HEK293 (cell line): Measurements from ENCODE around the gene GAS2L2.

Experiments
- CTCF ChIA-PET: fragments of 350-600 bp; formaldehyde crosslinking; extraction: SDS; loops from one replicate; lab custom pipeline; 2021; ENCODE audit warnings: antibody characterized with exemption; lab: Yijun Ruan, JAX
- POLR2A ChIA-PET: fragments of 300-600 bp; formaldehyde crosslinking; extraction: SDS; loops from one replicate; lab custom pipeline; 2020; ENCODE audit warnings: antibody characterized with exemption, inconsistent platforms; lab: Yijun Ruan, JAX
- H3K27ac ChIP-seq: fragments of 200-500 bp; sonication (Bioruptor generic); 2 replicates; pipeline ENCODE4 v1.5.1; 2014; ENCODE audit warnings: low read depth, low read length, control low read depth, inconsistent platforms; ENCODE audit errors: extremely low read depth
- H3K36me3 ChIP-seq, 2 experiments: fragments of 200-500 bp in 1 of 2; sonication (Bioruptor generic) in 1 of 2; 1 replicate in 1 of 2; 2 replicates in 1 of 2; pipeline ENCODE4 v1.5.1; 2014 to 2017; ENCODE audit warnings: inconsistent platforms in 2 of 2, low read length in 2 of 2; ENCODE audit not compliant: control insufficient read depth in 2 of 2, insufficient read depth in 1 of 2
- H3K4me1 ChIP-seq: fragments of 200-500 bp; sonication (Bioruptor generic); 2 replicates; pipeline ENCODE4 v1.5.1; 2014; ENCODE audit warnings: mild to moderate bottlenecking, low read length, inconsistent platforms; ENCODE audit not compliant: control insufficient read depth, insufficient read depth
- H3K4me3 ChIP-seq: 2 replicates; pipeline ENCODE4 v1.5.1; 2011; ENCODE audit warnings: low read depth, mild to moderate bottlenecking, control low read depth, low read length, moderate library complexity
- H3K9me3 ChIP-seq: fragments of 200-500 bp; sonication (Bioruptor generic); 2 replicates; pipeline ENCODE4 v1.5.1; 2014; ENCODE audit warnings: low read depth, low read length, inconsistent platforms; ENCODE audit not compliant: control insufficient read depth, insufficient read depth
- HOXC10 ChIP-seq: sonication (generic); formaldehyde crosslinking; IDR thresholded peaks from 2 replicates; pipeline ENCODE4 v1.8.1; 2023; ENCODE audit warnings: mild to moderate bottlenecking, missing genetic modification reagents
- MYNN ChIP-seq: fragments of 450-650 bp; formaldehyde crosslinking; IDR thresholded peaks from 2 replicates; pipeline ENCODE4 v1.5.1; 2016; ENCODE audit warnings: missing biosample characterization, missing genetic modification characterization, borderline replicate concordance
- ZBTB20 ChIP-seq: fragments of 450-650 bp; formaldehyde crosslinking; IDR thresholded peaks from 2 replicates; pipeline ENCODE4 v1.5.1; 2016; ENCODE audit warnings: missing biosample characterization, missing genetic modification characterization
- ZFP41 ChIP-seq: fragments of 450-650 bp; formaldehyde crosslinking; IDR thresholded peaks from 2 replicates; pipeline ENCODE4 v1.5.1; 2016; ENCODE audit warnings: missing biosample characterization, missing genetic modification characterization, borderline replicate concordance
- ZNF10 ChIP-seq: fragments of 450-650 bp; formaldehyde crosslinking; IDR thresholded peaks from 2 replicates; pipeline ENCODE4 v1.5.1; 2017; ENCODE audit warnings: missing biosample characterization, missing genetic modification characterization
- ZNF155 ChIP-seq: fragments of 450-650 bp; formaldehyde crosslinking; IDR thresholded peaks from 2 replicates; pipeline ENCODE4 v1.5.1; 2016; ENCODE audit warnings: missing biosample characterization, missing genetic modification characterization
- ZNF184 ChIP-seq: fragments of 450-650 bp; IDR thresholded peaks from 2 replicates; pipeline ENCODE4 v1.5.1; 2018; ENCODE audit warnings: missing biosample characterization, mild to moderate bottlenecking, missing genetic modification characterization
- ZNF280C ChIP-seq: fragments of 450-650 bp; formaldehyde crosslinking; IDR thresholded peaks from 2 replicates; pipeline ENCODE4 v1.5.1; 2016; ENCODE audit warnings: missing biosample characterization, missing genetic modification characterization
- ZNF292 ChIP-seq: fragments of 450-650 bp; formaldehyde crosslinking; IDR thresholded peaks from 2 replicates; pipeline ENCODE4 v1.5.1; 2016; ENCODE audit warnings: low read depth, missing biosample characterization, missing genetic modification characterization, borderline replicate concordance
- ZNF391 ChIP-seq: fragments of 450-650 bp; formaldehyde crosslinking; IDR thresholded peaks from 2 replicates; pipeline ENCODE4 v1.5.1; 2016; ENCODE audit warnings: low read depth, missing biosample characterization, missing genetic modification characterization, borderline replicate concordance
- ZNF488 ChIP-seq: fragments of 450-650 bp; formaldehyde crosslinking; IDR thresholded peaks from 2 replicates; pipeline ENCODE4 v1.5.1; 2016; ENCODE audit warnings: missing biosample characterization, missing genetic modification characterization
- ZNF549 ChIP-seq: fragments of 450-650 bp; IDR thresholded peaks from 2 replicates; pipeline ENCODE4 v1.5.1; 2018; ENCODE audit warnings: missing biosample characterization, missing genetic modification characterization, mild to moderate bottlenecking, inconsistent platforms, moderate library complexity
- ZNF624 ChIP-seq: fragments of 450-650 bp; formaldehyde crosslinking; IDR thresholded peaks from 2 replicates; pipeline ENCODE4 v1.5.1; 2017; ENCODE audit warnings: missing biosample characterization, missing genetic modification characterization
- ZNF677 ChIP-seq: fragments of 450-650 bp; IDR thresholded peaks from 2 replicates; pipeline ENCODE4 v1.5.0; 2018; ENCODE audit warnings: missing biosample characterization, mild to moderate bottlenecking, missing genetic modification characterization, moderate library complexity
- ZNF76 ChIP-seq: fragments of 450-650 bp; formaldehyde crosslinking; IDR thresholded peaks from 2 replicates; pipeline ENCODE4; 2016; ENCODE audit warnings: low read depth, missing biosample characterization, missing genetic modification characterization, borderline replicate concordance
- ZNF837 ChIP-seq: fragments of 450-650 bp; formaldehyde crosslinking; IDR thresholded peaks from 2 replicates; pipeline ENCODE4 v1.5.1; 2016; ENCODE audit warnings: missing biosample characterization, missing genetic modification characterization
- ZXDB ChIP-seq: fragments of 450-650 bp; formaldehyde crosslinking; IDR thresholded peaks from 2 replicates; pipeline ENCODE4 v1.5.1; 2016; ENCODE audit warnings: missing biosample characterization, missing genetic modification characterization
- TF ChIP-seq, protein P1 (sequence below): fragments of 450-650 bp; formaldehyde crosslinking; IDR thresholded peaks from 2 replicates; pipeline ENCODE4 v1.5.1; 2016; ENCODE audit warnings: missing biosample characterization, missing genetic modification characterization
- TF ChIP-seq, protein P2 (sequence below): fragments of 450-650 bp; formaldehyde crosslinking; IDR thresholded peaks from 2 replicates; pipeline ENCODE4 v1.5.1; 2017; ENCODE audit warnings: missing biosample characterization, missing genetic modification characterization
- TF ChIP-seq, protein P3 (sequence below): fragments of 450-650 bp; formaldehyde crosslinking; IDR thresholded peaks from 2 replicates; pipeline ENCODE4 v1.5.1; 2017; ENCODE audit warnings: missing biosample characterization, mild to moderate bottlenecking, missing genetic modification characterization, moderate library complexity
- TF ChIP-seq, protein P4 (sequence below): fragments of 450-650 bp; formaldehyde crosslinking; IDR thresholded peaks from 2 replicates; pipeline ENCODE4 v1.5.1; 2016; ENCODE audit warnings: missing biosample characterization, missing genetic modification characterization
- TF ChIP-seq, protein P5 (sequence below): sonication (generic); formaldehyde crosslinking; IDR thresholded peaks from 2 replicates; pipeline ENCODE4 v1.8.1; 2022; ENCODE audit warnings: mild to moderate bottlenecking, moderate library complexity, missing genetic modification reagents

GAS2L2 gene

GRCh38 chr17:35765086-35765710 lies 12.2 kb upstream of the GAS2L2 start:
- no peak overlapping the region; the same call in 1 of the 2 replicates for H3K27ac ChIP-seq
- no peaks in the 10 kb centered on the region for H3K36me3 ChIP-seq
- H3K9me3 ChIP-seq = no peaks in the 10 kb centered on the region
- no peak overlapping the region for H3K4me3 ChIP-seq
- POLR2A ChIA-PET = interaction anchor here (1.2 to 2.5 kb wide), 6 partner anchors 23 to 392 kb away, joined by 3 to 85 read pairs (median 10); partner anchors contain the start of genes SLFN11 and TAF15
- TF ChIP-seq ZFP41 (tag by site-specific recombination) = no peak
- no peak for TF ChIP-seq ZNF624
- no peak for TF ChIP-seq HOXC10 (CRISPR knock-in tag)
- TF ChIP-seq, protein P1, sequence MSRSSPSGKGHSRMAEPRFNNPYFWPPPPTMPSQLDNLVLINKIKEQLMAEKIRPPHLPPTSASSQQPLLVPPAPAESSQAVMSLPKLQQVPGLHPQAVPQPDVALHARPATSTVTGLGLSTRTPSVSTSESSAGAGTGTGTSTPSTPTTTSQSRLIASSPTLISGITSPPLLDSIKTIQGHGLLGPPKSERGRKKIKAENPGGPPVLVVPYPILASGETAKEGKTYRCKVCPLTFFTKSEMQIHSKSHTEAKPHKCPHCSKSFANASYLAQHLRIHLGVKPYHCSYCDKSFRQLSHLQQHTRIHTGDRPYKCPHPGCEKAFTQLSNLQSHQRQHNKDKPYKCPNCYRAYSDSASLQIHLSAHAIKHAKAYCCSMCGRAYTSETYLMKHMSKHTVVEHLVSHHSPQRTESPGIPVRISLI = no peak
- TF ChIP-seq ZNF488 (tag by site-specific recombination) = no peak
- TF ChIP-seq, protein P2, sequence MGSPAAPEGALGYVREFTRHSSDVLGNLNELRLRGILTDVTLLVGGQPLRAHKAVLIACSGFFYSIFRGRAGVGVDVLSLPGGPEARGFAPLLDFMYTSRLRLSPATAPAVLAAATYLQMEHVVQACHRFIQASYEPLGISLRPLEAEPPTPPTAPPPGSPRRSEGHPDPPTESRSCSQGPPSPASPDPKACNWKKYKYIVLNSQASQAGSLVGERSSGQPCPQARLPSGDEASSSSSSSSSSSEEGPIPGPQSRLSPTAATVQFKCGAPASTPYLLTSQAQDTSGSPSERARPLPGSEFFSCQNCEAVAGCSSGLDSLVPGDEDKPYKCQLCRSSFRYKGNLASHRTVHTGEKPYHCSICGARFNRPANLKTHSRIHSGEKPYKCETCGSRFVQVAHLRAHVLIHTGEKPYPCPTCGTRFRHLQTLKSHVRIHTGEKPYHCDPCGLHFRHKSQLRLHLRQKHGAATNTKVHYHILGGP (tag by site-specific recombination) = no peak
- no peak for TF ChIP-seq MYNN (tag by site-specific recombination)
- no peak for TF ChIP-seq ZBTB20 (tag by site-specific recombination)
- TF ChIP-seq, protein P3, sequence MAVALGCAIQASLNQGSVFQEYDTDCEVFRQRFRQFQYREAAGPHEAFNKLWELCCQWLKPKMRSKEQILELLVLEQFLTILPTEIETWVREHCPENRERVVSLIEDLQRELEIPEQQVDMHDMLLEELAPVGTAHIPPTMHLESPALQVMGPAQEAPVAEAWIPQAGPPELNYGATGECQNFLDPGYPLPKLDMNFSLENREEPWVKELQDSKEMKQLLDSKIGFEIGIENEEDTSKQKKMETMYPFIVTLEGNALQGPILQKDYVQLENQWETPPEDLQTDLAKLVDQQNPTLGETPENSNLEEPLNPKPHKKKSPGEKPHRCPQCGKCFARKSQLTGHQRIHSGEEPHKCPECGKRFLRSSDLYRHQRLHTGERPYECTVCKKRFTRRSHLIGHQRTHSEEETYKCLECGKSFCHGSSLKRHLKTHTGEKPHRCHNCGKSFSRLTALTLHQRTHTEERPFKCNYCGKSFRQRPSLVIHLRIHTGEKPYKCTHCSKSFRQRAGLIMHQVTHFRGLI (tag by site-specific recombination) = no peak
- TF ChIP-seq ZNF677 = no peak
- no peak for TF ChIP-seq ZNF292 (tag by site-specific recombination)
- TF ChIP-seq ZNF10 (tag by site-specific recombination) = no peak
- CTCF ChIA-PET = interaction anchor here (1.0 to 6.2 kb wide), 15 partner anchors 12 to 381 kb away, joined by 3 to 118 read pairs (median 21); partner anchors contain the start of genes MMP28, RASL10B and TAF15
- H3K4me1 ChIP-seq = no peaks in the 10 kb centered on the region; the same call in 1 of the 2 replicates

DNA sequence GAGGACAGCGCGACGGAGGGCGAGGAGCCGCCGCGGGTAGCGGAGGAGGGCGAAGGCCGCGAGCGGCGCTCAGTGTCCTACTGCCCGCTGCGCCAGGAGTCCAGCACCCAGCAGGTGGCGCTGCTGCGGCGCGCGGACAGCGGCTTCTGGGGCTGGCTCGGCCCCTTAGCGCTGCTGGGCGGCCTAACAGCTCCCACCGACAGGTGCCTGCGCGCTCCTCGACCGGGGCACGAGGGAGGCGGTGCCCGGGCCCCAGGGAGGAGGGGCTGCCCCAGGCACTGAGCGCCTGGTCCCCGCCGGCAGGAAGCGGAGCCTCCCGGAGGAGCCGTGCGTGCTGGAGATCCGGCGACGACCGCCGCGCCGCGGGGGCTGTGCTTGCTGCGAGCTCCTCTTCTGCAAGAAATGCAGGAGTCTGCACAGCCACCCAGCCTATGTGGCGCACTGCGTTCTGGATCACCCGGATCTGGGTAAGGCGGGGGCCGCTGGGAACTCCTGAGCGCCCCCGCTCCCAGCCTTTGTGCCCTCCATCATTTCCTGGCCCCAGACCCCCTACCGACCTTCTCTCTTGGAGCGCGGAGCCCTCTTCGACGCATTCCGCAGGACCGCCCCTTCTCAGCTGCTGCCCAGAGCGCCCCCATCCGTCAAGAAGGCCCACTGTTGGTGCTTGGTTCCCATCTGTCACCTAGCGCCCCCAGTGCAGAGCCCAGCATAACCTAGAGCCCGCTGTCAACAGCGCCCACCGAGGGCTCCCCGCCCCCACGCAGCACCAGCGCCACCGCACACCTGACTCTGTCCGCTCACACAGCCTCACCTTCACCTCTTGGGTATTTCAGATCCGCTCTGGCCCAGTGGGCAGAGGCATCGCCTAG lies 11.3 kb upstream of the GAS2L2 start:
- Histone ChIP-seq H3K4me3 (peak overlapping the region; percentile 29), H3K36me3 (no peaks in the 10 kb centered on the region), H3K27ac (peak overlapping the region; percentile 60; the same call in 1 of the 2 replicates), H3K9me3 (no peaks in the 10 kb centered on the region), H3K4me1 (no peaks in the 10 kb centered on the region; the same call in 1 of the 2 replicates)
- POLR2A ChIA-PET = interaction anchor here (0.6 to 2.5 kb wide), 17 partner anchors 17 to 391 kb away, joined by 3 to 85 read pairs (median 4); partner anchors contain the start of genes MMP28, PEX12, RASL10B and RDM1
- CTCF ChIA-PET = interaction anchor here (0.5 to 6.2 kb wide), 72 partner anchors 8 to 1880 kb away, joined by 3 to 118 read pairs (median 5); partner anchors contain the start of genes AP2B1, GAS2L2, LIG3 and MMP28
- TF ChIP-seq, protein P4, sequence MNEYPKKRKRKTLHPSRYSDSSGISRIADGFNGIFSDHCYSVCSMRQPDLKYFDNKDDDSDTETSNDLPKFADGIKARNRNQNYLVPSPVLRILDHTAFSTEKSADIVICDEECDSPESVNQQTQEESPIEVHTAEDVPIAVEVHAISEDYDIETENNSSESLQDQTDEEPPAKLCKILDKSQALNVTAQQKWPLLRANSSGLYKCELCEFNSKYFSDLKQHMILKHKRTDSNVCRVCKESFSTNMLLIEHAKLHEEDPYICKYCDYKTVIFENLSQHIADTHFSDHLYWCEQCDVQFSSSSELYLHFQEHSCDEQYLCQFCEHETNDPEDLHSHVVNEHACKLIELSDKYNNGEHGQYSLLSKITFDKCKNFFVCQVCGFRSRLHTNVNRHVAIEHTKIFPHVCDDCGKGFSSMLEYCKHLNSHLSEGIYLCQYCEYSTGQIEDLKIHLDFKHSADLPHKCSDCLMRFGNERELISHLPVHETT (tag by site-specific recombination) = 0 out of 2 replicates have a peak, but pooled peaks have one; percentile 57
- TF ChIP-seq ZNF391 (no peak; the same call in 1 of the 2 replicates), ZNF76 (tag by site-specific recombination) (peak; percentile 86), ZNF837 (tag by site-specific recombination) (no peak), ZXDB (no peak), ZNF184 (tag by site-specific recombination) (no peak), ZNF549 (tag by site-specific recombination) (no peak), ZNF155 (tag by site-specific recombination) (no peak), ZNF280C (tag by site-specific recombination) (no peak)
- TF ChIP-seq, protein P5, sequence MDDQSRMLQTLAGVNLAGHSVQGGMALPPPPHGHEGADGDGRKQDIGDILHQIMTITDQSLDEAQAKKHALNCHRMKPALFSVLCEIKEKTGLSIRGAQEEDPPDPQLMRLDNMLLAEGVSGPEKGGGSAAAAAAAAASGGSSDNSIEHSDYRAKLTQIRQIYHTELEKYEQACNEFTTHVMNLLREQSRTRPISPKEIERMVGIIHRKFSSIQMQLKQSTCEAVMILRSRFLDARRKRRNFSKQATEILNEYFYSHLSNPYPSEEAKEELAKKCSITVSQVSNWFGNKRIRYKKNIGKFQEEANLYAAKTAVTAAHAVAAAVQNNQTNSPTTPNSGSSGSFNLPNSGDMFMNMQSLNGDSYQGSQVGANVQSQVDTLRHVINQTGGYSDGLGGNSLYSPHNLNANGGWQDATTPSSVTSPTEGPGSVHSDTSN (CRISPR knock-in tag) = peak; percentile 41; the same call in 1 of the 2 replicates
